HUDEP-2 (cell line): ENCODE data around the gene EXOC3.
A peak's percentile ranks its signal among the peaks of the same experiment; 100 is the strongest.
"Not testable (repeated sequence)": the region's sequence is repeated elsewhere in the genome, so short reads cannot be mapped to it uniquely, and the experiment has no call there.

Experiments
- DNase-seq, 76 experiments: peaks; one replicate each; lab custom pipeline; 2025; ENCODE audit not compliant: unreplicated experiment in 76 of 76; lab: John Stamatoyannopoulos, UW

EXOC3 gene

DNA sequence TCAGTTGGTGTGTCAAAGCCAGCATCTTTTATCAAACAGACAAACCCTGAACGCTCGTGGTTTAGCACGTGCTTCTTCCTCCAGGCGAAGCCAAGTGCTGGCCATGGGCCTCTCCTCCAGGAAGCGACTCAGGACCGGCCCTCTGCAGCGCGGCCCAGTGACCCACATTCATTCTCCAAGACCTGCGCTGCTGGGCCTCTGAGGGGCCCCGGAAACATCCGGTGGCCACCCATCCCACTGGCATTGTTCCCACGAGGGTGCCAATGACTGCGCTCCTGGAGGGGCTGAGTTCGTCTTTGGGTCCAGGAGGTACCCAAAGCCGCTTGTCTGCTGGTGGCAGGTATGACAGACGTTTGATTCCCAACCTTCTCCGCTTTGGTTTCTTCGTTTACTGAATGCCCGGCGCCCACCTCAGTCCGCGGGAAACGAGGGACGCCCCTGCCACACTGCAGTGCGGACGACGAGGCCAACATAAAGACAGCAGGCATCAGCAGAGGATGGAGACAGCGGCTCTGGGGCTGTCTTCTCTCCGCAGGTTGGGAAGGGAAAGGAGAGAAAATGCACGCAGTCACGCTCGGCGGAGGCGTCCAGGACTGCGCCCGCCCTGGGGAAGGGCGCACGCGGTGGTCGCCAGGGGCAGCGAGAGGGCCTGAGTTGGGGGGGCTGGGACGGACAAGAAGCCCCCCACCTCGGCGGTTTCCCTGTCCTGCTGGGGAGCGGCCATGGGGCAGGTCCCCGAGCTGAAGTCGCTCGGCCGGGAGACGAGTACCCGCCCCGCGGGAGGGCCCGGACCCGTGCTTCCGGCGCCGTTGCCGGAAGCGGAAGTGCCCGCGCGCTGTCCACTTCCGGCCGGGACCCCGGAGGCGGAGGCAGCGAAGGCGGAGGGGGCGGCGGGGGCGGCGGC, at the start of gene EXOC3:
Gene EXOC3 (plus strand): TSS at position 842 of the 904 bp plus-strand sequence. CDS start 3,030 bp downstream, outside the sequence.
- DNase-seq, result peak in 74 of 76 experiments; percentile 14 to 81 (median 58)

DNA sequence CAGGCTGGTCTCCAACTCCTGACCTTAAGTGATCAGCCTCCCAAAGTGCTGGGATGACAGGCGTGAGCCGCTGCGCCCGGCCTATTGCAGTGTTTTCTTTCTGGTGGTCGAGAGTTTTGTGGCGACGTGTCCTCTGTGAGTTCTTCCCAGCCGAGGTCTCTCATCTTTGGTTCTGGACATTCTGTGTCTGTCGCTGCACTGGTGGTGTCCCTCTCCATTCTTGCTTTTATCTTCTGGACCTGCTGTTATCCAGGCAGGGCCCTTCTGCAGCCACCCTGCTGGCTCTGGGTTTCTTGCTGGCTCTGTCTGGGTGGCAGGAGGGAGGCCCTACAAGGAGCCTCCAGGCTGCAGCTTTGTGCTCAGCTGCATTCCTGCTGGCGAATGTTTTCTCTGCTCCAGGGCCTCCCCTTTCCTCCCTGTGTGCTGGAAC, 49.1 kb upstream of the EXOC3 start:
- no peak for DNase-seq

DNA sequence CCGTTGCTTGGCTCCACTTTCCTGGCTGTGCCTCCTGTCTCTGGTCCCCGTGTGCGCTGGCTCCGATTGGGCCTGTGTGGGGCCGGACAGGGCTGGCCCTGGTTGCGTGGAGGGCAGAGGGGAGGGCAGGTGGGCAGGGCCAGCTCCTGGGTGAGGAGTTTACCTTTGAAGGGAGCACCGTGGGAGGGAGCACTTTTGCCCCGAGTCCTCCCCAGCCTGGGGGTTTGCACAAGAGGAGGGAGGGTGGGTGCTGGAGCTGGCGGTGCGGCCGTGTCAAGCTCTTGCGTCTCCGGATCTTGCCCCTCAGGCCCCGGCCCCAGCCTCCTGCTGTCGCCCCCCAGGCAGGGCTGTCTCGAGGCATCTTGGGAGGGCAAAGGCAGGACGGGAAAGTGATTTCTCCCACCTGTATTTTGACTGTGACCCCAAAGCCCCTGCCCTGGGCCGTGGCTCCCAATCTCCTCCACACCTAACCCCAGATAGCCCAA, 48.3 kb upstream of the EXOC3 start:
- no peak for DNase-seq

DNA sequence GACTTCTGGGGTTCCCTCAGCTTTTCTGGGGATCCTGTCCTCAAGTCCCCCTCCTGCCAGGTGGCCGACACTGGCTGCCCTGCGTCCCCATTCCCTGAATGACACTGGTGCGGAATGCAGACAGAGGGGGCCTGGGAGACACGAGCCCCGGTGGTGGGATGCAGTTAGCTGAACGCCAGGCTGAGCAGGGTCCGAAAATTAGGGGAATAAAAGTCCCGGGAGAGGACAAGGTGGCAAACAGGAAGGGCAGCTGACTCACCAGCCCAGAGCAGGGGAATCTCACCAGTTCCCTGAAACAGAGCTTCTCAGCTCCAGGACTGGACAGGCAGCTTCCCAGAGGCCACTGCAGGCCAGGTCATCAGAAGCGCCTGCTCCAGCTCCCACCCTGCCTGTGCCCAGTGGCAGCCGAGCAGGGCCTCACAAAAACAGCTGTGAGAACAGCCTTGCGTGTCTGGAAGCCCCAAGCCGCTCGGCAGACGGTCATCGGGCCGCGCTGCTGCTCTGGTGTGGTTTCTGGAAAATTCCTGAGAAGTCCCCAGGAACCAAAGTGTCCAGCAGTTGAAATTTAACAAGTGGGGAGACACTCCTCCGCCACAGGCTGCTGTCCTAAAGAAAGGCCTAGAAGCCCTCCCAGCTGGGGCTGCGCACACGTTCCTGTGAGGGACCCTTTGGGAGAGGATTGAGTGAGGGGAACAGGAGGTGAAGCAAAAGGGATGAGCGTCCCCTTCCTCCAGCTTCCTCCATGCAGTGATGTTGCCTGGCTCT, 47.6 kb upstream of the EXOC3 start:
- DNase-seq, result no peak

DNA sequence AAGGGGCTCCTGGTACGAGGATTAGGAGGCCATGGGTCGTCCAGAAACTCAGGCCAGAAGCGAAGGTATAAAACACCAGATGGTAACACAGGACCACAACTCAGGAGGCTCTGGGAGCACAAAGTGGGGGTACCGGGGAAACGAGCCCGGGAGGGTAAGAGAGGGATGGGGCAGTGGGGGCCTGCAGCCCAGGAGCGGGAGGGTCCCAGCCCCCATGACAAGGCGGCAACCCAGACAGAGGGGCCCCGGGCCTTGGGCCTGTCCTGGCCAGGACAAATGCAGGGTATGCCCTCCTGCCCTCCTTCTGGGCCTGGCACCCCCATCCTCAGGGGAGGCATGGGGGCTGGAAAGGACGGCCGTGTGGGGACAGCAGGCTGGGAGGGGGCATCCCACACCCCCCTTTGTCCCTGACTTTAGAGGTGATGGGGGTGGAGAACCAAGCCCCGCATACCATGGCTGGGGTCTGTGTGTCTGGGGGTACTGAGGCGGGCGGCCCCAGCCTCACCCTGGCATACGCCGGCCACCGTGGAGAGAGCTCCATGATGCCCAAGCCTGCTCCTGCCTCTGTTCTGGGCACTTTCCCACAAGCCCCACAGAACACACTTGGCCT, 47.0 kb upstream of the EXOC3 start:
- DNase-seq, result no peak

DNA sequence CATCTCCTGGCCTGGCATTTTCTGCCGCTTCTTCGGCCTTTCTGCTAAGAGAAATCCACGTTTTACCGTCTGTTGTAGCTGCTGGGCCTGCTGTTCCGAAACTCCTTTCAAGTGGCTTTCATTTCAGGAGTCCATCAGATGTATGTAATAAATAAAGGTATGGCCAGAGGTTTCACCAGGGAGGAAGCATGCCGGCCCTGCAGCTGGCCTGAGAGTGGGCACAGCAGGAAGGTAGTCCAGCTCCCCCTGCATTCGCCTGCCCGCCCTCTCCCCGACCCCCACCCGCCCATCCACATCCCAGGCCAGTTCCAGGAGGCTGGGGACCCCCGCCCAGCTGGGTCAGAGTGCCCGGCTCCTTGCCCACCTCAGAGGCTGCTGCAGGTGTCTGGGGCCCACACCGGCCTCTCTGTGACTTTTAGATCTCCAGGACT, 46.4 kb upstream of the EXOC3 start:
- no peak for DNase-seq

DNA sequence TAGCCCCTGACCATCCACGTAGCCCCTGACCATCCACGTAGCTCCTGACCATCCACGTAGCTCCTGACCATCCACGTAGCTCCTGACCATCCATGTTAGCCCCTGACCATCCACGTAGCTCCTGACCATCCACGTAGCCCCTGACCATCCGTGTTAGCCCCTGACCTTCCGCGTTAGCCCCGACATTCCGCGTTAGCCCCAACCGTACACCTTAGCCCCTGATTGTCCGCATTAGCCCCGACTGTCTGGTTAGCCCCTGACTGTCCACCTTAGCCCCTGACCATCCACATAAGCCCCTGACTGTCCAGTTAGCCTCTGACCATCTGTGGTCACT, 44.9 kb upstream of the EXOC3 start:
- DNase-seq, result not testable (repeated sequence)

DNA sequence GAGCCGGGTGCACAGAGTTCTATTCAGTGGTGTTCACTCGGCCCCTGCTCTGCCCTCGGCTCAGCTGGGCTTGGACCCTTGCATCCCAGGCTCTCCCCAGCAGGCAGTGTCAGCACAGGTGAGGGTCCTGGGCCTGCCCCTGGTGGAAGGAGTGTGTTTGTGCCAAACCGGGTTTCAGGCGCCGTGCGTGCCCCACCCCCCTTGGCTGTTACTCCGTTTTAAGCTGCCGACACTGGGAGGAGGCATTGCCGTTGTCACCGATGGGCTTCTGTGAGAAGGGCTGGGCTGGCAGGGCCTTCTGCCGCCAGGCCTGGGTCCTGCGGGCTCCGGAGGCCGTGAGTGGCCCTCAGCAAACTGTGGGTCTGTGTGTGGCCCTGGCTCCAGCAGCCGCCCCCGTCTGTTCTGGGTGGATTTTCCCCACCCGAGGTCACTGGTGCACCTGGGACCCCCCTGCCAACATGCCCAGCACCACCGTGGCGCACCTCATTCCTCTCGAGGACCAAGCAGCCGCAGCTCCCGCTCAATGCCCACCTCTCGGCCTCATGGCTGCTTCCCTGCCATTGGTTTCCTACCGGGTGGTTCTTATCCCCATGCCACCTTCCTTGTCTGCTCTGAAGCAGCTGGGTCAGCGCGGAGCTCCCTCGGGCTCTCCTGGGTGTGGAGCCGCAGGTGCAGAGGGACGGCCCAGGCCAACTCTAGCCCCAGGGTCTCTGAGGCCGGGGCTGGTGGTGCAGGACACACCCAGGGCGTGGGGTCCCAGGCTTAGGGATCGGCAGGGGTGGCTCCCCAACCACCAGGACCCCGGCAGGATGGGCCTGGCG, 44.3 kb upstream of the EXOC3 start:
- DNase-seq, result no peak

DNA sequence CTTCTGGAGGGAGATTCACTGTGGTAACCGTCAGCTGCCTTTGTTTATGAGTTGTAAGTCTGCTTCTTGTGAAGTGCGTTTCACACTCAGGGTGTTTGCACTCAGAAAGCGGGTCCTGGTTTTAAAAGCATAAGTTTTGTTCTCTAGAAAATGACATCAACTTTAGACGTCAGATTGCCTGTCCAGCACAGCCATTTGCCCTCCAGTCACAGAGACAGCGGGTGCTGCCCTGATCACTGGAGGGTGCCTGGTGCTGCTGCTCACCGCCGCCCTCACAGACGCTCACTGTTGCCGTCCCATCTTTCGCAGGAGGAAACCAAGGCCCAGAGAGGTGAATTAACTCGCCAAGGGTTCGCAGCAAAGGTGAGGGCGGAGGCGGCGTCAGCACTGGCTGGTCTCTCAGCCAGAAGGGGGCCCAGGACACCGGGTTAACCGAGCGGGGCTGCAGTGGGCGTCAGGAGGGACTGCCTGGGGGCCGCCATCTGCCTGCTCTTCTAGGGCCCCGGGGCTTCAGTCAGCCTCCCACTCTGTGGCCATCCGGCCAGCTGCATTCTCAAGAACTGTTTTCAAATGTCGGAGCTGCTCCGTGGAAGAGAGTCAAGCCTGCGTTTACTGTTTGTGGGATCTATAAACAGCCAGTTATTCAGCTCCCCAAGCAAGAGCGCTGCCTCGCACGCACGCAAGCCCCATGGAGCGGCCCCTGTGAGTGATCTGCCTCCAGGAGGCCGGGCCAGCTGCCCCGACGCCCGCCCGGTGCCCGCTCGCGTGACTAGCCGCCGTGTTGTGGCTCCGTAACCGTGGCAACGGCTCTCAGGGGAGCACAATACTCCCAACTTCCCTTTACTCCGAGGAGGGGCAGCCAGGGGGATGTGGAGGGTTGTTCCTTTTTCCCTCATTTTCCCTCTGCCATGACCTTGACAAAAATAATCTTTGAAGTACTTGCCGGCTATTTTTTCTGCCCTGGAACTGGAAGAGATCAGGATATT, 43.4 kb upstream of the EXOC3 start:
- peak in 48 of 76 experiments; percentile 7 to 67 (median 36) for DNase-seq

DNA sequence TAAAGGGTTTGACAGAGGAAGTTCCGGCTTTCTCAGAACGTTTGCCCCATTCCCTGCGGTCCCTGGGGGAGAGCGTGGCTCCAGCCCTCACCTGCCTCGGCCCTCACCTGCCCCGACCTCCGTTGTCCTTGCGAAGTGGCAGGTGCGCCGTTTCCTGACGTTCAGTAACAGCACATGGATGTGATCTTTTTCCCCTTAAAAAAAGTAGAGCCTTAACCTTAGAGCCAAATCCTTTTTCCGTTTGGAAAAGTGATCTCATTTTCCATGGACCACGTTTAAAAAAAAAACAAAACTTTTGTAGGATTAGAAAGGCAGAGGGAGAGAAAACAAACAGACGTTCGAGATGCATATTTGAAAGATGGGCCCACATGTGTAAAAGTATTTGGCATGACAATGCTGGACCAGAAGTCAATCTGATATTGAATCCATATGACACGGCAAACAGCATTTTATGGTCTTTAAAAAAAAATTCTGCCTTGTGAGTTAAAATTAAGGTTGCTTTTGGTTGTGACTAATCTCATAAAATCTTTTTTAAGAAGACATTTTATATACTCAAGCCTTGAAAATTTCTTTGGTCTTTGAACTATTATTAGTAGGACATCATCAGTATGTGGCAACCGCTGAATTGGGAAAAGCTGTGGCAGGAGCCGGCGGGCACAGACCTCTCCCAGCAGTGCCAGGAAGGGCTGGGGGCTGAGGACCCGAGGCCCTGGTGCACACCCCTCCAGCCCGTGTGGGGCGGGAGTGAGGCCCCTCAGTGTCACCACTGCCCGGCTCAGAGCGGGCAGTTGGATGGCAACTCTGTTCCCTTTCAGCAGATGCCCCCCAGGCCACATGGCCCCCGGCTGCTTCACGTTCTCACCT, 42.5 kb upstream of the EXOC3 start:
- DNase-seq, result no peak

DNA sequence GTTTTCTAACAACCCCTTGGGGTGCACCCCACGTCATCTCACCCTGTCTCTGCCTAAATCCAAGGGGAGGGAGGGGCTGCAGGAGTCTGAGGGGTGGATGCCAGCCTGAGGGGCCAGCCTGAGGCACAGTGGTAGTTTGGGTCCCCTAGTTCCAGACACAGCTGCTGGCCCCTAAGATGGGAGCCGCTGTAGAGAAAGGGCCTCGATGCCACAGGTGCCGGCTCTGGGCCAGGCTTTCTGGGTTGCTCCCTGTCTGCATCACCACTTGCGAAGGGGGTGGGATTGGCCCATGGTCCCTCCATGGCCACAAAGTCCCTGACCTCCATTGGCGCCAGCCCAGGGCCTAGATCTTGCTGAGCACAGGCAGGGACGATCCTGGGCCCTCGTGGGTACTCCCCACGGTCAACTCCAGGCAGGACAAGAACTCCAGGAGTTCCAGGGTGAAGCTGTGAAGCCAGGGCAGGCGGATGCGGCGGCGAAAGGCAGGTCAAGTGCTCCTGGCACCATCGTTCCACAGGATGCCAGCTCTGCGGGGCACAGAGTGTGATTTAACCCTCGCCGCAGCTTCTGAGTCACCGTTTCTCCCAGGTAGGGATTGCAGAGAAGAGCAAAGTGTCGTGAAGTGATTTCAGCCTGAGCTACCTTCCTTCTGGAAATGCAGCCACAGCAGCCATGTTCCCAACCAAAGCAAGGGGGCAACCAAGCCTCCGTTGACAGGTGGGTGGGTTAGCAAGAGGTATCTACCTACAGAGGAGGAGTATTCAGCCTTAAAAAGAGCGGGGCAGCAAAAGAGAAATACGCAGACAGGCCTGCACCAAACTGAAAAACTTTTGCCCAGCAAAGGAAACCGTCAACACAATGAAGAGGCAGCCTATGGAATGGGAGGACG, 41.6 kb upstream of the EXOC3 start:
- no peak for DNase-seq

DNA sequence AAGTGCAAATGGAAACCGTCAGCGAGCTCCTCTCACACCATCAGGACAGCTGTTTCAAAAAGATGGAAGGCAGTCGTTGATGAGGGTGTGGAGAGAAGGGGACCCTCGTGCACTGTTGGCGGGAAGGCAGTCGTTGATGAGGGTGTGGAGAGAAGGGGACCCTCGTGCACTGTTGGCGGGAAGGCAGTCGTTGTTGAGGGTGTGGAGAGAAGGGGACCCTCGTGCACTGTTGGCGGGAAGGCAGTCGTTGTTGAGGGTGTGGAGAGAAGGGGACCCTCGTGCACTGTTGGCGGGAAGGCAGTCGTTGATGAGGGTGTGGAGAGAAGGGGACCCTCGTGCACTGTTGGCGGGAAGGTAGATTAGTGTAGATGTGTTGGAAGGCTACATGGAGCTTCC, 40.8 kb upstream of the EXOC3 start:
- DNase-seq, result not testable (repeated sequence)

DNA sequence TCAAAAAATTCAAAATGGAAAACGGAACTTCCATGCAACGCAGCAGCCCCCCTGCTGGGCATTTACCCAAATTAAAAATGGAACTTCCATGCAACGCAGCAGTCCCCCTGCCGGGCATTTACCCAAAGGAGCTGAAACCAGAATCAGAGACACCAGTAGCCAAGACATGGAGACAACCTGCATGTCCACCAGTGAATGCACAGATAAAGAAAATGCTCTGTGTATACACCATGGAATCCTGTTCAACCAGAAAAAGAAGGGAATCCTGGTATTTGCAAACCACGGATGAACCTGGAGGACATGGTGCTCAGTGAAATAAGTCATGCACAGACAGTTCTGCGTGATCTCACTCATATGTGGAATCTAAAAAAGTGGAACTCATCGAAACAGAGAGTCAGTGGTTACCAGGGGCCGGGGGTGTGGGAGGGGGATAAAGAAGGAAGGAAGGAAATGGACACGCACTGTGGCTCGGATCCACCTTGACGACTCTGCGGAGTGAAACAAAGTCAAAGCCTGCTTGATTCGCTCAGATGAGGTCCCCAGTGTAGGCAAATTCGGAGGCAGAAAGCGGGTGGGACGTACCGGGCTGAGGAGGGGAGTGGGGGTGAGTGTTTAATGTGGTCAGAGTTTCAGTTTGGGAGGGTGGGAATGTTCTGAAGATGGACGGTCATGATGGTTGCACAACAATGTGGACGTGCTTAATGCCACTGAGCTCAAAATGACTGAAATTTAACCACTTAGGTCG, 40.2 kb upstream of the EXOC3 start:
- DNase-seq, result no peak

DNA sequence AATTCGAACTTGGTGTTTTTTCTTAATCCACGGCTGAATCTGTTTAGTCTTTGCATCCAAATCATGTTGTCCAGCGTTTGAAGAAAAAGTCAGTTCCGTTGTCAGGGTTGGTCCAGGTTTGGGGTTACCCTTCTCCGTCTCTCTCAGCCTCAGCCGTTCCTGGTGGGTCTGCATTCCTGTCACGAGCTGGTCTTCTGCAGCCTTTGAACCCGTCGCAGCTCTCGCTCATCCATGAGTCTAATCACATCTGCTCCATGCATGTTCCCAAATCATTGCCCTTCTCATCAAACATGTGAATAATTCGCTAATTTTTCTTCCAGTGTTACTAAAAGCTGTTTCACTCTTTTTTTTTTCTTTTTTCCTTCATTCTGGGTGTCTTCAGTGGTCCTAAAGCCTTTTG, 39.0 kb upstream of the EXOC3 start:
- DNase-seq, result no peak

DNA sequence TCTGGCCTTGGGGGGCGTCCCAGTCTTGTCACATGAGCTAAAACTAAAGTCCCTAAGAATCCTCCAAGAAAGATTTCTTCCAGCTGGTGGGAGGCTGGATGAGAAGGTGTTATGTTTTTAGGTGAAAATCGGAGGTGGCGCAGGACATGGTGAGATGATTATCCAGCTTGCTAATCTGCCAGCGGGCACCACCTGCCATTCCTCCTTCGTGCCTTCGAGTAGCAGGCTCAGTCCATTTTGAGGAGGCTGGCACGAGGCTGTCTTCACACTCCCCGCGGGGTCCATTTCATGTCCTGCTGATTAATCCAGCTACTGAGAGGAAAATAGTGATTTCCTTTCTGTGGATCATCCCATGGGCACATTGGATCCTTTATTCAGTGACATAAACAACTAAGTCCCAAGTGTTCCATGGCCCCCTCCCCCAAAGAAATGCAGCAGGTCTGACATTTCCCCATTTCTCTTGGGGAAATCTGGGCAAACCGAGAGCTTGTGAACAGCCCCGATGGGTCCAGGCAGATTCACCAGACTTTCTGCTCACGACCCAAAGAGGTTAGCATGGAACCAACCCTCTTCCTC, 38.2 kb upstream of the EXOC3 start:
- no peak for DNase-seq

DNA sequence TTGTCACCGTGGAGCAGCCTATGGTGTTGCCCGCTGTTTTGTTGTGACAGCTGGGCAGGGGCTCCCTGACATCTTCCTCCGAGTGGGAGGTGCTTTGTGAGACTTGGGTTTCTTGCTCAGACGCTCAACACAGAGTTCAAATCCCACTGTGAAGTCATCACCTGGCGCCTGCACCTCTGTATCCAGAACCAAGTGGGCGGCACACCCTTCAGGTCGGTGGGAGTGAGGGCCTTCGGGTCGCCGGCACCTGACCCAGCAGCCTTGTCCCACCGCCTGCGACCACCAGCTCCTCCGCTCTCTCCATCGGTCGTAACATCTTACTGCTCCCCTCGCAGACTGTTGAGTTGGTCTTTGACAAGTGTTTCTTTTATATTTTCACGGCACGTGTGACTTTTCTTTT, 37.6 kb upstream of the EXOC3 start:
- DNase-seq, result no peak
